Upper lobe of left lung (tissue), 6 donors: ENCODE measurements around the gene CPPED1. TPM values are rescaled to one million over a fixed set of nuclear protein-coding genes. Genes with fewer than 3 reads are reported as not detected.

Experiments used
- ATAC-seq, 2 donors: fragments of 200-7000 bp; cut with Tn5 transposase; one replicate each; pipeline ENCODE4 v1.9.1; 2022; ENCODE audit warnings: mild to moderate bottlenecking in 2 of 2, moderate library complexity in 2 of 2; ENCODE audit not compliant: low FRiP score in 2 of 2
- DNase-seq, 2 donors: peaks; one replicate each; pipeline ENCODE4 v3.0.0-alpha.2; 2019 to 2020
- H3K27ac ChIP-seq, 4 donors: fragments of 200-600 bp; sonication (generic); one replicate each; pipeline ENCODE4 v1.5.1; 2016 to 2019
- H3K27me3 ChIP-seq, 4 donors: fragments of 200-600 bp; sonication (generic); one replicate each; pipeline ENCODE4 v1.5.1; 2017 to 2019
- H3K36me3 ChIP-seq, 4 donors: fragments of 200-600 bp; sonication (generic); one replicate each; pipeline ENCODE4 v1.5.1; 2016 to 2019
- H3K4me1 ChIP-seq, 4 donors: fragments of 200-600 bp; sonication (generic); one replicate each; pipeline ENCODE4 v1.5.1; 2018 to 2019
- H3K4me3 ChIP-seq, 4 donors: fragments of 200-600 bp; sonication (generic); one replicate each; pipeline ENCODE4 v1.5.1; 2017 to 2019; ENCODE audit warnings: mild to moderate bottlenecking in 2 of 4, moderate library complexity in 1 of 4
- H3K9me3 ChIP-seq, 4 donors: fragments of 200-600 bp; sonication (generic); one replicate each; pipeline ENCODE4 v1.5.1; 2018 to 2019
- EP300 ChIP-seq, 4 donors: sonication (generic); formaldehyde crosslinking; IDR thresholded peaks; one replicate each; pipeline ENCODE4 v1.5.1; 2017; ENCODE audit warnings: antibody characterized with exemption in 4 of 4, control low read depth in 2 of 4
- POLR2A ChIP-seq, 4 donors: fragments of 450-650 bp; IDR thresholded peaks; one replicate each; pipeline ENCODE4 v1.5.1; 2016 to 2017; ENCODE audit warnings: antibody characterized with exemption in 4 of 4, mild to moderate bottlenecking in 2 of 4
- POLR2AphosphoS5 ChIP-seq, 2 donors: sonication (generic); formaldehyde crosslinking; IDR thresholded peaks; one replicate each; pipeline ENCODE4 v1.5.1; 2017; ENCODE audit warnings: antibody characterized with exemption in 2 of 2
- WGBS, 2 donors: methylation state at CpG; one replicate each; pipeline ENCODE4 v1.1.5; 2017 to 2018; 5-methylcytosine and 5-hydroxymethylcytosine counted together
- total RNA-seq, 6 donors: library from RNA; depleted of rRNA in 4 of 6; stranded (reverse); fragments of >200 nt in 4 of 6; gene quantifications; one replicate each; pipeline versions ENCODE4 v1.1.0 to v1.2.1, GENCODE V29; 2016 to 2021
- TF ChIP-seq, protein P1 (sequence below), 6 experiments: fragments of 450-650 bp in 4 of 6; fragments of 200-600 bp in 2 of 6; sonication (generic) in 2 of 6; IDR thresholded peaks; one replicate each; pipeline ENCODE4 v1.5.1; 2016 to 2019; ENCODE audit warnings: antibody characterized with exemption in 6 of 6
- donor health status: DM: no; HTN: no; CAD: no; lungs with moderate emphysema.
- donor health status: DM: no; HTN: yes; CAD: no; lungs with severe emphysema.

CPPED1 gene
- total RNA-seq, 6 donors from 2014 or later: 12.5 to 32.5 (median 23.1) TPM

DNA sequence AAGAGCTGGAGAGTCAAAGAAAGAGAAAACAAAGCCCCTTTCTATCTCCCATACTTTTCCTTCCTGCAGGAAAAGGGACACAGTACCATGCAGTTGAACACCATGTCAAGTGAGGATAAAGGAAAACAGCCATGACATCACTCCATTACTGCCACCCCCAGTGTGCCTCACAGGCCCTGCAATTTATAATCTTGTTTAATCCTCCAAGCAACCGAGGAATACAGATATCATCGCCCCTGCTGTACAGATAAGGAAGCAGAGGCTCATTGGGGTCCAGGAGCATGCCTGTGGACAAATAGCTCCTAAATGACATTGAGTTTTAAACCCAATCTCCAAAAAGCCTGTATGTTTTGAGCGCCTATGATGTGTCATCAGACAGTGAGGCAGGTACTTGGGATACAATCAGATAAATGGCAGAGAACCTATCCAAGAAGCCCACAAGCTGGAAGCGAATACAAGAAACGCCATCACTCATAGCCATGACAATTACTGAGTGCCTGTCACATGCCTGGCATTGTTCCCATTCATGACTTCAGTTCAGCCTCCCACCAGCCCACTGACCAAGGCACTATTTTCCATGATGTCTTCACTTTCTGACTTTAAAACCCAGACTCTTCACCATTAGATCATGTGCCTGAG, 45.5 kb downstream of the CPPED1 start:
- WGBS, 2 donors: 48 to 59% methylated on average over 3 to 5 of the region's 5 CpGs

GRCh38 chr16:12757546-12757945, 46.1 kb downstream of the CPPED1 start:
- WGBS, 2 donors: 62 to 86% methylated on average over 7 of the region's 7 CpGs
- no peaks in the 10 kb centered on the region for H3K27me3 ChIP-seq
- ATAC-seq (no peak), DNase-seq (no peak)
- H3K9me3 ChIP-seq: no peaks in the 10 kb centered on the region
- H3K4me3 ChIP-seq: no peak overlapping the region
- no peak for TF ChIP-seq POLR2A (IDR thresholded peaks at IDR 0.05)
- peaks cover 0 to 7% (median 3%) of the 10 kb centered on the region in 4 donors for H3K4me1 ChIP-seq
- no peak overlapping the region for H3K27ac ChIP-seq
- H3K36me3 ChIP-seq: no peaks in the 10 kb centered on the region

More for the DNA sequence above, 45.5 kb downstream of the CPPED1 start:
- Histone ChIP-seq H3K36me3 (no peaks in the 10 kb centered on the region), H3K4me3 (no peak overlapping the region), H3K4me1 (peaks cover 0 to 7% (median 3%) of the 10 kb centered on the region in 4 donors), H3K27me3 (no peaks in the 10 kb centered on the region), H3K9me3 (no peaks in the 10 kb centered on the region), H3K27ac (no peak overlapping the region)
- no peak for DNase-seq
- no peak for ATAC-seq
- TF ChIP-seq, protein P1, sequence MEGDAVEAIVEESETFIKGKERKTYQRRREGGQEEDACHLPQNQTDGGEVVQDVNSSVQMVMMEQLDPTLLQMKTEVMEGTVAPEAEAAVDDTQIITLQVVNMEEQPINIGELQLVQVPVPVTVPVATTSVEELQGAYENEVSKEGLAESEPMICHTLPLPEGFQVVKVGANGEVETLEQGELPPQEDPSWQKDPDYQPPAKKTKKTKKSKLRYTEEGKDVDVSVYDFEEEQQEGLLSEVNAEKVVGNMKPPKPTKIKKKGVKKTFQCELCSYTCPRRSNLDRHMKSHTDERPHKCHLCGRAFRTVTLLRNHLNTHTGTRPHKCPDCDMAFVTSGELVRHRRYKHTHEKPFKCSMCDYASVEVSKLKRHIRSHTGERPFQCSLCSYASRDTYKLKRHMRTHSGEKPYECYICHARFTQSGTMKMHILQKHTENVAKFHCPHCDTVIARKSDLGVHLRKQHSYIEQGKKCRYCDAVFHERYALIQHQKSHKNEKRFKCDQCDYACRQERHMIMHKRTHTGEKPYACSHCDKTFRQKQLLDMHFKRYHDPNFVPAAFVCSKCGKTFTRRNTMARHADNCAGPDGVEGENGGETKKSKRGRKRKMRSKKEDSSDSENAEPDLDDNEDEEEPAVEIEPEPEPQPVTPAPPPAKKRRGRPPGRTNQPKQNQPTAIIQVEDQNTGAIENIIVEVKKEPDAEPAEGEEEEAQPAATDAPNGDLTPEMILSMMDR (IDR thresholded peaks at IDR 0.05): no peak
- TF ChIP-seq POLR2A (IDR thresholded peaks at IDR 0.05) (no peak), POLR2AphosphoS5 (IDR thresholded peaks at IDR 0.05) (no peak), EP300 (IDR thresholded peaks at IDR 0.05) (no peak)

DNA sequence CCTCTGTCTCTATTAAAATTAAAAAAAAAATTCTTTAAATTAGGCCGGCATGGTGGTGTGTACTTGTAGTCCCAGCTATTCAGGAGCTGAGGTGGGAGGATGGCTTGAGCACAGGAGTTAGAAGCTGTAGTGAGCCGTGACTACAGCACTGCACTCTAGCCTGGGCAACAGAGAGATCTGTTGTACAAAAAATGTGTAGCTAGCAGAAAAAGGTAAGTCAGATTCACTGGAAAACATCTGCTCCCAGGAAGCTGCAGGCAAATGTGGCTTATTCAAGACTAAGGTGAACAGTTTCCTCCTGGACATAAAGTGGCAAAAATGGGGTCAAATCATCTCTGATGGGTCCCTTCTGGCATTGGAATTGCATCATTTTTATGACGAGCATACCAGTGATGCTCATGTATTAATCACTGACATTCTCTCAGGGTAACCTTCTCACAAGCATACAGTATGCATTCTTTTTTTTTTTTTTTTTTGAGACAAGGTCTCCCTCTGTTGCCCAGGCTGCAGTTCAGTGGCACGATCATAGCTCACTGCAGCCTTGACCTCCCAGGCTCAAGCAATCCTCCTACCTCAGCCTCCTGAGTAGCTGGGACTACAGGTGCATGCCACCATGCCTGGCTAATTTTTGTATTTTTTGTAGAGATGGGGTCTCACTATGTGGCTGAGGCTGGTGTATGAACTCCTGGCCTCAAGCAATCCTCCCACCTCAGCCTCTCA, 48.7 kb downstream of the CPPED1 start:
- ATAC-seq (no peak), DNase-seq (no peak)
- Histone ChIP-seq H3K27ac (no peak overlapping the region), H3K4me3 (no peak overlapping the region), H3K36me3 (no peaks in the 10 kb centered on the region), H3K9me3 (no peaks in the 10 kb centered on the region), H3K27me3 (no peaks in the 10 kb centered on the region), H3K4me1 (peaks cover 0 to 7% (median 3%) of the 10 kb centered on the region in 4 donors)
- 91 to 95% methylated on average over 4 of the region's 4 CpGs for WGBS, 2 donors
- TF ChIP-seq POLR2A (IDR thresholded peaks at IDR 0.05): no peak
- TF ChIP-seq, protein P1 (IDR thresholded peaks at IDR 0.05): no peak
- TF ChIP-seq EP300 (IDR thresholded peaks at IDR 0.05): no peak
- no peak for TF ChIP-seq POLR2AphosphoS5 (IDR thresholded peaks at IDR 0.05)

GRCh38 chr16:12753203-12754023, 50.3 kb downstream of the CPPED1 start:
- H3K27ac ChIP-seq: no peak overlapping the region
- H3K4me1 ChIP-seq: peaks cover 0 to 7% (median 2%) of the 10 kb centered on the region in 4 donors
- H3K4me3 ChIP-seq: no peak overlapping the region
- no peaks in the 10 kb centered on the region for H3K27me3 ChIP-seq
- WGBS, 2 donors: 86 to 90% methylated on average over 15 of the region's 15 CpGs
- DNase-seq (no peak), ATAC-seq (no peak)
- TF ChIP-seq POLR2A (IDR thresholded peaks at IDR 0.05): no peak
- no peak for TF ChIP-seq EP300 (IDR thresholded peaks at IDR 0.05)
- TF ChIP-seq POLR2AphosphoS5 (IDR thresholded peaks at IDR 0.05): no peak
- TF ChIP-seq, protein P1 (IDR thresholded peaks at IDR 0.05): no peak
- no peaks in the 10 kb centered on the region for H3K9me3 ChIP-seq
- H3K36me3 ChIP-seq: no peaks in the 10 kb centered on the region

DNA sequence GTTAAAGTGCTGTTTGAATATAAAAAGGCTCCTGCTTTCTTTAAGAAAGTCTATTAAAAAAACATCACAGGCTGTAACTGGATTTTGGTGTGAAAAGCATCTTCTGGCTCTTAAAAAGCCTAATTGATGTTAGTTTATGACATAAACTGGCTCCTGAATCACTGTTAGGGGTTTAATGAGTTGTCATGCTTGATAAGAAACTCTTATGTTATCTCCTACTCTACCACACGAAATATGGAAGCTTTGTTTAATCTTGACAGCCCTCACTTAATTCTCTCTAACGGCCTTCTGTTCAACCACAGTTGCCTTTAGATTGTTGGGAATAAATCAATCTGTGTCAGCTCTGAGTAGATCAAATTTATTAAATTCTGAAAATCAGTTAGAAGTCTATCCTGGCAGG, 51.5 kb downstream of the CPPED1 start:
- H3K27me3 ChIP-seq: no peaks in the 10 kb centered on the region
- no peak overlapping the region for H3K4me3 ChIP-seq
- DNase-seq: no peak
- no peak overlapping the region for H3K27ac ChIP-seq
- no peaks in the 10 kb centered on the region for H3K36me3 ChIP-seq
- TF ChIP-seq EP300 (IDR thresholded peaks at IDR 0.05): no peak
- TF ChIP-seq, protein P1 (IDR thresholded peaks at IDR 0.05): no peak
- no peak for TF ChIP-seq POLR2AphosphoS5 (IDR thresholded peaks at IDR 0.05)
- TF ChIP-seq POLR2A (IDR thresholded peaks at IDR 0.05): no peak
- H3K9me3 ChIP-seq: no peaks in the 10 kb centered on the region
- WGBS, 2 donors: 31 to 42% methylated on average over 2 of the region's 2 CpGs
- ATAC-seq: no peak
- H3K4me1 ChIP-seq: no peaks in the 10 kb centered on the region
